Stimulated activated CD8-positive, alpha-beta memory T cell treated with anti-CD3 and anti-CD28 coated beads, Interleukin-15, amount 100 ng/mL, for 1 hour (primary cell): Measurements from ENCODE around the gene CA10.

Source experiments
- DNase-seq: peaks from one replicate; pipeline ENCODE4 v3.0.0-alpha.2; 2020; ENCODE audit warnings: low read depth

The CA10 gene

GRCh38 chr17:51676691-51677487 is 481.6 kb downstream of the CA10 start:
- DNase-seq, result no peak

GRCh38 chr17:51674579-51675255 is 483.8 kb downstream of the CA10 start:
- no peak for DNase-seq

GRCh38 chr17:51673070-51673469 is 485.4 kb downstream of the CA10 start:
- DNase-seq, result no peak

DNA sequence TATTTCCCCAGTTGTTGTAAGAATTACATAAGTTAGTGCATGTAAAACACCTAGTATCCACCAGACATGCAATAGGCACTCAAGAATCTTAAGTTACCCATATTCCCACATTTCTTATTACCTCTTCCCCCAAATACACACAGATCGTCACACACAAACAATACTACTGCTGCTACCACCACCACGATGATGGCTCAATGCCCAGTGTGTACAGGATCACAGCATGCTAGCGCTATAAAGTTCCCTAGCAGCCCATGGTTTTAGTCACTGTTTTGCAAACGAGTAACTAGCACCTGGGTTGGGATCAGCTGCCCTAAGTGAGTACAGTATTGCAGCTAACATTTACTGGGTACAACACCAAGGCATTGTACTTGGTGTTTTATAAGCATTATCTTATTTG is 486.4 kb downstream of the CA10 start:
- DNase-seq, result no peak

- no peak for DNase-seq
Observed at GRCh38 chr17:51670899-51671298, 487.6 kb downstream of the CA10 start.

GRCh38 chr17:51668963-51669246 is 489.6 kb downstream of the CA10 start:
- no peak for DNase-seq

- DNase-seq, result no peak
Observed at GRCh38 chr17:51668155-51668962, 490.2 kb downstream of the CA10 start.

DNA sequence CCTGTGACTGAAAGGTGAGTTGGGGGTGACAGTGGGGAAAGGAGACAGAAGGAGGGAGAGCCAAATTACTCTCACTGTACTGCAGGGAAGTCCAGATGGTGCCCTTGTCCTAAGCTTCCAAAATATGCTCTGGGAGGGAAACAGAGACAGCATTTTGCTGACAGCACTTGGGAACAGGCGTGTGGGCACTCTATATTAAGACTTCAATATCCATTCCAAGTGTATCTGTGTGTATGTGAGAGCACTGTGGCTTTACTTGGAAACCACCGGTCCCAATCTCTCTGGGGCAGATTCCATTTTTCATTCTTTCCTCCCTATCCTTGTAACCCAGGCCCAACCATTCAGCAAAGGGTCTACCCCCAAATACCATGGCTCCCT is 490.8 kb downstream of the CA10 start:
- no peak for DNase-seq

- DNase-seq, result no peak
Observed at GRCh38 chr17:51666971-51667705, 491.4 kb downstream of the CA10 start.

DNA sequence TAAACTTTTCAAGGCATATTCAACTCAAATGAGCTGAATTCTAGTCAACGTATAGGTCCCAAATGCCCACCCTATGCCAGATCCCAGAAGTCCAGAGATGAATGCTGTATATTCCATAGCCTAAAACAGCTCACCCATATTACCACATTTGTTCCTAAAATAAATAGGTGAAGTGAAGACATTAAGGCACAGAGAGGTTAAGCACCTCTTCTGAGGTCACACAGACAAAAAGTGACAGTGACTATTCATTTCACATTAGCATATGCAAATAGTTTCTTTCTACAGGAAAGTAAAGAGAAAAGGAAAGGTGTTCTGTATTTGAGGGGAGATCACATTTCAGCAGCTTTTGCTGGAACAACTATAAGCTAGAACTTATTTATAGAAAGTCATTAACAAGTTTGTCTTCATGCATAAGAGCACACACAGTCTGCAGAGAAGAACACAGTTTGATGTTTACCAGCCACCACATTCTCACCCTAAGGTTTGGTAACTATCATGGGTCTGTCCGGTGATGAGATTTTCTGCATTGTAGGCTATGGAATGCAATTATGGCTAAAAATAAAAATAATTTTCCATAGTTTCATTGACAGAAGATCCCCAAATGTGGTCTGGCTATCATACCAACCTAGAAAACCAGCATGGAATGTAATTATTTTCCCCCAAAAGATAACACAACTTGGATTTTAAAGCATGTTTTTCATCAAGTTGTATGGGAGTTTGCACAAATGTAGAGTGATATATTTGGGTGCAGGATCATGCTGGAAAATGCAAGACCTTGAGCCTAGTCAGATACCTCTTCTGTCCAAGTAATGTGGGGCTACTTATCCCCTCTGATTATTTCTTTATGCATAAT is 496.1 kb downstream of the CA10 start:
- no peak for DNase-seq

DNA sequence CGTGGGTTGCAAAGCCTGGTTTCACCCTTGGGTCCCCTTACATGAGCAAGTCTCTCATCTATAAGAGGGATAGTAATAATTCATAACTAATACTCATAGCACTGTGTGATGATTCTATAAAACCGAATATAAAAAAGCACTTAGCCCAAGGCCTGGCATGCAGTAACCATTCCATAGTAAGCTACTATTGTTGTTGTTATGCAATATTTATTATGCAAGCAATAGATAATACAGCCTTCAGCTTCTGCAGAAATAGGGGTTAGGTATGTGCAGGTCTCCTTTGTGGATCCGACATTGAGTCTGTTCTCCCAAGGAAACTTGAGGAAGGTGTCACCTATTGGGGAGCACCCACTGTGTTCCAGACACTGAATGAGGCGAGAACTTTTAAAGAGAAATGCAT is 497.1 kb downstream of the CA10 start:
- no peak for DNase-seq

DNA sequence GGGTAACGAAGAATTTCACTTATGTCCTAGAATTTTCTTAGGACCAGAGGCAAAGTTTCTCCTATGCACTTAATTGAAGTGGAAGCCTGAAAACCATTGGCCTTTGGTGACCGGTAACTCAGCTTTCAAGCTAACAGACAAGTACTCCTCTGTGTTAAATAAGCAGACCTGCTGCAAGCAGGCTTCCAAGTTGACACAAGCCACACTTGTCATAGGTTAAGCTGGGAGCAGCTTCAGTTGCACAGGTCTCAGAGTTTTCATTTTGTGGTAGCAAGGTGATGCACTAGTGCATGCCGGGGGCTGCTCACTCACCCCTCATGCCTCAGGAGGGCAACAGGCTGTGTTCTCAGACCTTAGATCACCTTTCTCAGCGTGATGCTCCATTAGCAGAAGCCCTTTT is 498.2 kb downstream of the CA10 start:
- no peak for DNase-seq

DNA sequence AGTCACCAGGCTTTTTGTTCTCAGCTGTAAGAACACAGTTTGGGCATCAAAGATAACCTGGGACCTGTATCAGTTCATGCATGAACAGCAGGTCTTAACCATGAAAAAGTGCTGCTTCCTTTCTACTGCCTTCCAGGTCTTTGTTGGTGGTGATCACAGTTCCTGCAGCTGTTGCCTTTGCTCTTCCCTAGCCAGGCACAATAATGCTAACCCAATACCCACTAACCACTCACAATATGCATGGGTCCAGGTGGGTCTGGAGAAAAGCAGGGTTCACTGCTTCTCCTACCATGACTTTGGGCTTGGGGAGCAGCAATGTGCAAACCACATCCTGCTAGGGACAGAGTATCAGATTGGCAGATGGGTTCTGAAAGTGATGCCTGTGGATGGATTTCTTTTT is 501.3 kb downstream of the CA10 start:
- no peak for DNase-seq

DNA sequence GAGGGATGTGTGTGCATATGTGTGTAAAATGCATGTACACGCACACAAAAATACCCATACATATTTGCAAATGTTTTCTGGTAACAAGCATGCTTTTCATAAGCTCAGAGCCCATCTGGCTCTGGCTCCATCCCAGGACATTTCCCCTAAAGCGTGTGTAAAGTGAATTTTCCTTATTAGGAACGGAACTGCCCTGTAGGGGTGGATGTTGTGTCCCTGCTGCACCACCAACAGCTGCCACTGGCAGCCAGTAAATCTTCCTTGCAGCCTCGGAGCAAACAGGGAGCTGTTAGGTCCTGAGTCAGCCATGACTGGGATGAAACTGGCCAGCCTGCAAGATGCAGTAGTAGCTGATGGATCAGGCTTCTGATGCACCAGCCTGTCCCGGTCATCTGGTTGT is 504.6 kb downstream of the CA10 start:
- no peak for DNase-seq

DNA sequence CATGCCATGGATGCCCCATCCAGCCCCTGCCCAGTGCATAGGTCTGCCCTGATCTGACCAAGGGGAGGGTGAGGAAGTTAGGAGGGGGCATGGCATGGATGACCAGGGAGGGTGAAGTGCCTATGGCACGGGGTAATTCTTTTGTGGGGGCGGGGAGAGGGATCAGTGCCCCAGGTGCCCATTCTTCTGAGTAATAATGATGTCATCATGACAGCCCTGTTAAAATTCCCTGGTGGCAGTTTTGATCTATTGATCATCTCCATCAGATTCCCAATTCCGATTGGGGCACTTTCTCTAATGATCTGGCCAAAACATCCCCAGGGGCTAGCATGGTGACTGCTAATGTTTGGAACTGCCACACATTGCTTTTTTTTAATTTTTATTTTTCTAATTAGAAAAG is 506.0 kb downstream of the CA10 start:
- DNase-seq, result no peak

DNA sequence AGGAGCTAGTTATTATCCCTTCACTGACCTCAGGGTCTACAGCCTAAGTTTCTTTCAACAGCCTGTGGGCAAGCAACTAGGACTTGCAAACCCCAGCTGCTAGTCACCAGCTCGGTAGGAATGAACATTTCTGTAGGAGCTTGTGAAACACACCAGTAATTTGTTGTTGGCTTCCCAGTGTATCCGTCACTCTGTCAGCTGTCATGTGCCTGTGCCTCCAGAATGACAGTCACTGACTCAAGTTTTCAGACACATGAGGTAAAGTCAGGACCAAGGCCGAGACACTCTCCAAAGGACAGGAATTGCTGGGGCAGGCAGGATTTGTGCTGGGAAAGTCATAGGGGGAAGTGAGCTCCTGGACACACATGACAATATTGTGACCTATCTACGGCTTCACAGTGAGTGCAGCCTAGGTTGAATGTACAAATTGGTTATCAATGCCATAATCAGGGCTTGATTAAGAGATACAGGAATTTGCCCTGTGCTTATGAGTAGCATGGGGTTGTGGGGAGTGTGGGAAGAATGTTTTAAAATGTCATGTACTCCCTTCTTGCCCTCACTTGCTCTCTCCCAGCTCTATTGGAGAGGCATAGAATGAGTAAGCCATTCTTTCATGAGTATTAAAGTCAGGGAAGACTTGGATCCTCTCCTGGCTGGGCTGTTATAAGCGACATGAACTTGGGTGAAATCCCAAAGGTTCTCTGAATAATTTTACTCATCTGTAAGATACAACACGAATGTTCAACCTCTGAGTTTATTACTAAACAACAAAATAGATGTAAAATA is 506.8 kb downstream of the CA10 start:
- DNase-seq, result no peak

- no peak for DNase-seq
Observed at GRCh38 chr17:51650772-51651171, 507.7 kb downstream of the CA10 start.

GRCh38 chr17:51650202-51650601 is 508.3 kb downstream of the CA10 start:
- DNase-seq, result no peak

DNA sequence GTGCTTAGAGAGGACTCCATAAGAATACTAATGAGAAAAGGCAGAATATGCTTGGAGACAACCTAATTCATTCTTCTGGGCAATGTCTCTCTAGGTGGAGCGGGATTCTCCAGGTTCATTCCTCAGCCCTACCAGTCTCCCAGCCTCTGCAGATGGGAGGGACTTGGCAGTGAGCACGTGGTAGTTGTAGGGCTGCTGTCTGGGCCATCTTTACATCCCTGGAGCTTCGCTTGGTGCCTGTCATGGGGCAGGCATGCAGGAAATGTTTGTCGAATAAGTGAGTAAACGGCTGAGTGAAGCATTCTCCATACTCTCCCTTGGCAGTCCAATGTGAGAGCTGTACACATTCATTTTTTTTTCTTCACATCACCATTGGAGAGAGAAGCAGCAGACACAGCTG is 510.7 kb downstream of the CA10 start:
- no peak for DNase-seq

- no peak for DNase-seq
Observed at GRCh38 chr17:51647067-51647466, 511.4 kb downstream of the CA10 start.

DNA sequence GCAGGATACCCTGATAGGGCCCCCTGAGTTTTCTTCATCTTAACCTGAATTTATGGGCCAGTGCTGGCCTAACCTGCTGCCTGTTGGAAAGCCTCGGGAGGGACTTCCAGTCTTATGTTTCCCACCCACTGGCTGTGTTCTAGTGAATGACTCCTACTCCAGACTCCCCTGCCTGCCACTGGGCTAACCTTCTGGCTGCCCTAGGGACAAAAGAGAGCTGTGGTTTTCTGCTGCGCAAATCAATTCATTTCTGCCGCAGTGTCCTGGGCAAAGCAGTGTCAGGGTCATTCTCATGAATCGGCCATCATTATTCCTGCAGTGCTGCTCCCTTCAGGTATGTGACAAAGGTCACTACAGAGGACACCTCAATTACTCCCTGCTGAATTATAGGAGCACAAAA is 512.0 kb downstream of the CA10 start:
- DNase-seq, result no peak
